Left hindlimb (tissue), 1 donor: ENCODE data around the gene AIMP1.

ENCODE experiments used
- DNase-seq: peaks from one replicate; pipeline ENCODE4 v3.0.0-alpha.2; 2018

The AIMP1 gene

DNA sequence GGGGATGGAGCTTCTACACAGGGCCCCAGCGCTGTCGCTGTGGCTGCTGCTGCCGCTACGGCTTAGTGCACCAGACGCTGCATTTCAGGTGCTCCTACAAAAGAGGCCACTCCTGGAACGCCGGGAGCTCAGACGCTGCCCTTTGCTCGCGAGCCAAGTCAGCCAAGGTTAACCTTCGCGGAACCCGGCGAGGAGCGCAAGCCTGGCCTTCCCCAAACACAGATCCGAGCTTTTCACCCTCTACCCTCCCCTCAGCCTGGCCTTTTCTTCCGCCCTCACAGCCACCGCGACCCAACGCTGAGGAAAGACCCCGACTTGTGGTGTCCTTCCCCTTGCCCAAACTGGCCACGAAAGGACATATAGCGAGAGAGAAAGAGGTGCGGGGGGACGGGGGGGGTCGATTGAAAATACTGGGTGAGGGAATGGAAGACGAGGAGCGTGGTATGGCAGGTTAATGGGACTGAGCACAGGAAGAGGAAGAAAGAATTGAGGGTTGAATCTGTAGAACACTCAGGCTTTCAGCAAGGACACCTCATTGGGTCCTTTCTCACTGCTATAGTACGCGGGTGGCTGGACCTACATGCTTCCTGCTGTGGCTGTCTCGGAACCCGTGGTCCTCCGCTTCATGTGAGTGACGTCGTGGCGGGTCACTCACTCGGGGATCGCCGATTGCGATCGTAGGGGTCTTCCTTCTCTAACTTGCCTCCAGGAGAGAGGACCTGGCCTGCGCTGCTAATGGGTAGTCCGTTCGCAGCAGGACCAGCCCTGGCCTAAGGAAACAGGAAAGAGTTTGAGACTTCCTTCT is at the start of gene AIMP1, which contains the start of gene TBCK:
Gene AIMP1 (plus strand): TSS at position 583 of the 805 bp plus-strand sequence. CDS start 8,460 bp downstream, outside the sequence.
Gene TBCK (minus strand): TSS at position 242 of the 805 bp plus-strand sequence. CDS start 7,249 bp downstream, outside the sequence.
- peak; percentile 95 for DNase-seq

DNA sequence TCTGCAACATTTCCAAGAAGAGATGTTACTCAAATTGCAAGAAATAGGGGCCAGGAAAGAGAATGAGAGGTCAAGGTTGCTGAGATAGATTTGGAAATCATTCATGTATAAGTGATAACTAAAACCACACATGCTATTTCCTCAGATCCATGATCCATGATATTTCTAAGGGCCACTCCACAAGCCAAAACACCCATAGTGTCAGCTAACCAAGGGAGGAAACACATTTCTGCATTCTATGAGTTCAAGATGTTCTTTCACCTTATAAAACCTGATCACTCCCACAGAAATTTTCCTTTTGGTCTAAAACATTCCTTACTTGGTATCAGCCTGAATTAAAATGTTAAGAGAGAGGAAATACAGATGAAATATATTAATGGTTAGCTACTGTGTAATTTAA is 47.6 kb upstream of the AIMP1 start:
- no peak for DNase-seq

DNA sequence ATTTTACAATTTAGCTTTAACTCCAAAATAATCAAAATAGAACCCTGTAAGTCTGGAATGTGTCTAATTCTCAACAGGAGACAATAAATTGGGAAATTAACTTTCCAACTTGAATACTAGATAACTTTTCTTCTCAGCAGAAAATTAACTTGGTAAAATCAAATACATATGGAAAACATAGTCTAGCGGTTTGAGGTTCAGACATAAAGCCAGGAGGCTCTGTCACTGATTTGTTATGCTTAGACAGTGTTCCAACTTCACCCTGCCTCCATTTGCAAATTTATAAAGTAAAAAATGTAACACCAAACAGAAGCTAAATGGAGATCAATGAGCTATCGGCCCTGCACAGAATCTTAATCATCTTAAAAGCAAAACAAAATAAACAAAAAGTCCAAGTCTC is 46.6 kb upstream of the AIMP1 start:
- no peak for DNase-seq

DNA sequence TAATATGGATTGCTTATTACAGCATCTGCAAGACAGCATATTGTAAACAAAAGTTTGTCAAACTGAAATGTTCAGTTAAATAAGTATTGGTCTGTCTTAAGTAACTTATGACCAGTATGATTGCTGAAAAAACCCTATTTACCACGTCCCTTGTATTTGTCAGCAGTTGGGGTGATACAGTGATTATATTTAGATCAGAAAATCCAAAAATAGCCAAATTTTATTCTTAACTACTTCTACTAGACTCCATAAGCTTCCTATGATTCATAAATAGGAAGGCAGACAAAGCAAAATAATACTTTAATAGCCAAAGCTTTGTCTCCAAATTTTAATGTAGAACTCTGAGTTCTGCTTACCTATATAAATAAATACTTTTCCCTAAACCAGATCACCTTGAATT is 45.6 kb upstream of the AIMP1 start:
- DNase-seq: no peak

DNA sequence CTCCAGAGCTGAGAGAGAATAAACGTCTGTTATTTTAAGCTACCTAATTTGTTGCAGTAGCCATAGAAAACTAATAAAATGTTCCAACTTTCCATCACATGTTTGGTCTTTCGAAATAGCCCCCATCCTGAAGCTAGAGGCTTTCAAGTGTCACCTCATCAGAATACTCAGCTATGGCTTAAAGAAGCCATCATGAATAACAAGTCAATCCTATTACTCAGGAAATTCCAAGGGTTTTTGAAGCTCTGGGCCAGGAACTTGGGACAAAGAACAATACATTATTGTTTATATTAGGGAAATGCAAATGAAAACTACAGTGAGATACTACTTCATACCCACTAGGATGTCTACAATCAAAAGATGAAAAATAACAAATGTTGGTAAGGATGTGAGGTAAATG is 42.5 kb upstream of the AIMP1 start:
- no peak for DNase-seq

DNA sequence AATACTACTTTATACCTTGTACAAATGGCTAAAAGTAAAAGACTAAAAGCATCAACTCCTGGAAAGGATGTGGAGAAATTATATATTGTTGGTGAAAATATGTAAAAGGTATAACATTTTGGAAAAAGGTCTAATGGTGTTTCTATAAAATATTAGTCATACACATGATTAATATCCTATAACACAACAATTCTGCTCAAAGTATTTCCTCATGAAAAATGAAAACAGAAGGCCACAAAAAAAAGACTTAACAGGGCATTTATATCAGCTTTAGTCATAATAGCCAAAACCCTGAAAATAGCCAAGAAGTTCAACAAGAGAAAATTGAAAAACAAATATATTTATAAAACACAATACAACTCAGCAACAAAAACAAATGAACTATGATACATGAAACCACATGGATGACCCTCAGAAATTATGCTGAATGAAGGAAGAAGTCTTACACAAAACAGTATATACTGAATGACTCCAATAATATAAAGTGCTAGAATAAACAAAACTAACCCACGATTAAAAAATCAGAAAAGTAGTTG is 39.1 kb upstream of the AIMP1 start:
- DNase-seq: no peak

DNA sequence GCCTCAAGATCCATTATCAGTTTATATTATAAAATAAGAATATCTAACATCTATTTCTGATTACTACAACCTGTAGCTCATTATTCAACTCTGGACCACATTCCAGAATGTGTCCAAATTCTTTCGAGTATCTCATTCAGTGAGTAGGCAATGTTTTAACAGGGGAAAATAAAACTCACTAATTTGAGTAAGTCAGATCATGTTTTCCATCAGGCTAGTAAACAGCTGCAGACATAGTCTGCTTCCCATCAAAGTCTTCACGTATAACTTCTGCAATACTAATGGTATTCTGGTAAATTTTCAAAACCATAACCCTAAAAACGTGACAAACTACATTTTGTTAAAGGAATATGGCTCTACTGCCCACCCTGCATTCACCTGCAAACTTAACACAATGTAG is 32.1 kb upstream of the AIMP1 start:
- DNase-seq: no peak

DNA sequence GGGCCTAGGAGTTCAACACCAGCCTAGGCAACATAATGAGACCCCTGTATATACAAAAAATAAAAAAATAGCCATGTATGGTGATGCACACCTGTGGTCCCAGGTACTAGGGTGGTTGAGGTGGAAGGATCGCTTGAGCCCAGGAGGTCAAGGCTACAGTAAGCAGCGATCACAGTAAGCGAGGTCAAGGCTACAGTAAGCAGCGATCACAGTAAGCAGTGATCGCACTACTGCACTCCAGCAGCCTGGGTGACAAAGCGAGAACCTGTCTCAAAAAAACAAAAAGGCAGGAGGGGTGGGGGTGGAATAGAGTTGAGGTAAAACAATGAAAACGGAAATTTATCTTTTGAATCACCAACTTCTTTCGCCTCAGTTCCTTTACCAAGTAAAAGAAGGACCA is 29.7 kb upstream of the AIMP1 start:
- no peak for DNase-seq

DNA sequence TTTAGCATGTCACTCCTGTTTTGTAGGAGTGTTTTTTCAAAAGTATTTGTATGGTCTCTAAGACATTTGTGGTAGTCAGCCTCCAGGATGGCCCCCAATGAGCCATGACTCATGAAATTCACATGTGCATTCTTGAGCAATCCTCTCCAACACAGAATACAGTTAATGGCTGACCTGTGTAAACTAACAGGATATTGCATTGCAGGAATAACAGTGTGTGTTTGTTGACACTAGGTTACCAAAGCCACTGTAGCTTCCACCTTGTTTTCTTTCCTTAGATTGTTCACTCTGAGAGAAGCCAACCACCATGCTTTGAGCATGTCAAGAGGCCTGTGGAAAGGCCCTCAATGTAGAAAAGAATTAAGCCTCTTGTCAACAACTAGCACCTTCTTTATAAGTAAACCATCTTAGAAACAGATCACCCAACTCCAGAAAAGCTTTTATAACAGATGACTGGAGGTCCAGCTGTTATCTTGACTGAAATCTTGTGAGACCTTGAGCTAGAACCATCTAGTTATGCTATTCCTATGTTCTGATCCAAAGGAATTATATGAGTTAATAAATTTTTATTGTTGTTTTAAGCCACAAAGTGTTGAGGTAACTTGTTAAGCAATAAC is 28.9 kb upstream of the AIMP1 start:
- DNase-seq: no peak

DNA sequence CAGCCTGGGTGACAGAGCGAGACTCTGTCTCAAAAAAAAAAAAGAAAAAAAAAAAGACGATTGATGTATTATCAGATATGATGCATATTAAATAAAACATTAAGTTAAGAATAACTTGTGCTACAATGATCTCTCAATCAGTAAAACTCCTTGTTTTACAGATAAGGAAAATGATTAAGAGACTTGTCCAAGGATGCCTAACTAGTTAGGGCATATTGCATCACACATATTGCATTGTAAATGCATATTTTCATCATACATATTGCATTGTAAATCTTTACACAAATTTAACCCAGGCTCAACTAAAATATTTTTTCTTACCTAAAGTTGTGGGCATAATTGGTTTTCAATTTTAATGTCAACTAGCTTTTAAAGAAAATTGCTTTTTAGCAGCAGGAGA is 26.6 kb upstream of the AIMP1 start:
- no peak for DNase-seq

DNA sequence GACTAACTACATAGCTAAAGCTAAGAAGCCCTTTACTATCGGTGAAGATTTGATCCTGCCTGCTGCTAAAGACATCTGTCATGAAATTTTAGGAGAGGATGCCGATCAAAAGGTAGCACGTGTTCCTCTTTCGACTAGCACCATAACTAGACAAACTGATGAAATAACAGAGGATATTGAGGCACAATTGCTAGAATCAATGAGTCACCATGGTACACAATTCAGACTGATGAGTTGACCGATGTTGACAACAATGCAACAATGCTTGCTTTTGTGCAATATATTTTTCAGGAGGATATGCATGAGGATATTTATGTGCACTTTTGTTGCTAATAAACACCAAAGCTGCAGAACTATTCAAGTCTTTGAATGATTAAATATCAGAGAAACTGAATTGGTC is 24.7 kb upstream of the AIMP1 start:
- DNase-seq: no peak

DNA sequence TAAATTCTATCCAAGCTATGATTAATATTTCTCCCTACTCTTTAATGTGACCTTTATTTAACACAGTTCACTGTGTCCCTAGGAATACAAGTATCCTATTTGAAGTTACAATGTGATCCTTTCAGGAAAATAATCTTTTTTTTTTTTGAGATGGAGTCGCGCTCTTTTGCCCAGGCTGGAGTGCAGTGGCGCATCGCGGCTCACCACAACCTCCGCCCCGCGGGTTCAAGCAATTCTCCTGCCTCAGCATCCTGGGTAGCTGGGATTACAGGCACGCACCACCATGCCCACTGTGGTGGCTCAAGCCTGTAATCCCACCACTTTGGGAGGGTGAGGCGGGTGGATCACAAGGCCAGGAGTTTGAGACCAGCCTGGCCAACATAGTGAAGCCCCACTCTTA is 22.3 kb upstream of the AIMP1 start:
- no peak for DNase-seq

DNA sequence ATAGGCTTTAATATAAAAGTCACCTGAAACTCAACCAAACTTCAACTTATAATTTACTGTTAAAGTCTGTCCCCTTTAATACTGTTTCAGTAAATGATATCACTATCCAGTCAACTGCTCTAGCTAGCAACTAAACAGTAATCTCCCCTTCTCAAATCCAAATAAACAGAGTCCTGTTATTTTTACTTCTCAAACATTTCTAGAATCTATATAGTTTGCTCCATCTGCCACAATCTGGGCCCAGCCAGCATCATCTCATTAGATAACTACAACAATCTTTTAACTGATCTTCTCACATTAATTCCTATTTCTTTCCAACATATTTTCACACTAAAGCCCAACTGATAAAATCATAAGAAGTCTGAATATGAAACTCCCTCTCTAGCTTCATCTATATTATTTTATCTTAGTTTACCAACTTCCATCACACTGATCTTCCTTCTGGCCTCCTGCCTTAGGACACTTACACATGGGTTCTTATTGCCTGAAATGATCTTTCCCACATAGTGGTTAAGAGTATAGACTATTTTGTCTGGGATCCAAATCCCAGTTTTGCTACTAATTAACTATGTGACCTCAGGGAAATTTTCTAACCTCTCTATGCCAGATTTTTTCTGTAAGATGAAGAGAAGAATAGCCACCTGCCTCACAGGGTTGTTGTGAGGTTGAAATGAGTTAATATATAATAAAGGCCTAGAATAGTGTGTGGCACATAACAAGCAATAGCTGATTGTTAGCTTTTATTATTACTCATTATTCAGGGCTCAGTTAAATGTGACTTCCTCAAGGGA is 18.9 kb upstream of the AIMP1 start:
- DNase-seq: no peak

DNA sequence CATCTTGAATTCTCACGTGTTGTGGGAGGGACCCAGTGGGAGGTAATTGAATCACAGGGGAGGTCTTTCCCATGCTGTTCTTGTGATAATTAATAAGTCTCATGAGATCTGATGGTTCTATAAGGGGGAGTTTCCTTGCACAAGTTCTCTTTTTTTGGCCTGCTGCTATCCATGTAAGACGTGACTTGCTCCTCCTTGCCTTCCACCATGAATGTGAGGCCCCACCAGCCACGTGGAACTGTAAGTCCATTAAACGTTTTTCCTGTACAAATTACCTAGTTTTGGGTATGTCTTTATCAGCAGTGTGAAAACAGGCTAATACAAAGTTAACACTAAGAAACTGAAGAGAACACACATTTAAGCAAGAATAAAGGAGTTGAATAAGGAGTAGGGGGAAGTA is 16.4 kb upstream of the AIMP1 start:
- no peak for DNase-seq

DNA sequence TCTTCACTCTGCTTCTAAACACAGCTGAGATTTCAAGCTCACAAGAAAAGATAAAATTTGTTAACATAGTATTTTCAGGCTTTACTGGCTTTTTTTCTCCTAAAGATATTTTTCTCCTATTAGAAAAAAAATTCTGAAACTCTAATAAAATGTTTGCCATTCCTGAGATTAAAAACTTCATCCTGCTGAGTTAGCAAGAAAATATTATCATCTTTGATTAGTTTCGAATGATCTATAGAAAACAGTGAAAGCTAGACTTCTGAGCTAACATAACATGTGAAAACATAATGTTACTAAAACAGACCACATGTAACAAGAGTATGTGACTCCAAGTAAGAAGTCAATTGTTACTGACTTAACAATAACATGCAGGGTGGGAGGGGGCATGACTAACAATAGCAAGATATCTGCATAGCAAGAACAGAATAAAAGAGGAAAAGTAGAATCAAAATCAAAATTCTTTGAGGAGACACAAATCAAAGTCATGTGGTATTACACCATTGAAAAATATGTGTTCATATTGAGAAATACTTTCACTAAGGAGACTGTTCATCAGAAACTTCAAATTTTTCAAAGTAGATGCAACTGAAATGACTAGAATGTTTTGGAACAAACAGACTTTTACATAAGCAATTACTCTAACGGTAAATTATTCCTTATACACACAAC is 14.8 kb upstream of the AIMP1 start:
- no peak for DNase-seq

DNA sequence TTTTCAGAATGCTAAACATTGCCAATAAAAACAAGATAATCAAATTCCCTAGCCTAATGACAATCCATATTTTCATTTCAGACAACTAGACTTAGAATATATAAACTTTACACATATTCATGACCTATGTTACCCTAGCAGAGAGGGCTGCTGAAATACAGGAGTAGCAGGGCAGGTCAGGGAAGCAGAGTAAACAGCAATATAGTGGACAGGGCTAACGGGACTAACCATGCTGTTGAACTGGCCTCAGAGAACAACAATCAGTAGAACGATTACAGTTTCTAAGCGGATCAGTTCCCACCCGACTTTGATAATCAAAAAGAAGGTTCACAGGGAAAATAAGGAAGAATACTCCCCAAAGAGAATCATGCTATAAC is 14.3 kb upstream of the AIMP1 start:
- DNase-seq: no peak

DNA sequence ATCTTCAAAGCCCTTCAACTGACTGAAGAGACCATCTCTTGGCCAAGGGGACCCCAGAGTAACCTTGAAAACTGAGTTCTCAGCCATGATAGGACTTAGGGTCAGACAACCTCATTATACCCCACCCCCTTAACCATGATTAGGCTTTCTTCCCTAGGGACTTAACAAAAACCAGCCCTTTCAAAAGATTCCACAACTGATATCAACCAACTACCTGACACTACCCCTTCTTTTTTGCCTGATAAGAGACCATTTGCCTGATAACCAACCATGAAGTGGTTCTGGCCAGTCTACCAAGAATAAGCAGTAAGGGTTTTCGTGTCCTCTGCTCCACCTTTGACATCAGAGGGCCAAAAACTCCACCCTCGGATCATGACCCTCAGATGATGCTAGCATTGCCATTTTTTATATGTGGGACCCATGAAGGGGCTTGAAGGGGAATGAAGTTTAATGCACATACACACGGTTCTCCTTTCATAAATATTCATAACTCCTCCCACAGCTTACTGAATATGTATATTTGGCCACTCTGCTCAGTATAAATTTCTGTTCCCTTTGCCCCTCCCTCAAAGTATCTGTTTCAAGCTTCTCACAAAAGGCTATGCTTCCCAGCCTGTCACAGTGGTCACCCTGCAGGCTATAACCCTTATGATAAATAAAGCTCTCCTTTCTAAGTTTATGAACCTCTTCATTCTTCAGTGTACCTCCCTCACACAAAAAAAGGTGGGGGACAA is 12.6 kb upstream of the AIMP1 start:
- DNase-seq: no peak

DNA sequence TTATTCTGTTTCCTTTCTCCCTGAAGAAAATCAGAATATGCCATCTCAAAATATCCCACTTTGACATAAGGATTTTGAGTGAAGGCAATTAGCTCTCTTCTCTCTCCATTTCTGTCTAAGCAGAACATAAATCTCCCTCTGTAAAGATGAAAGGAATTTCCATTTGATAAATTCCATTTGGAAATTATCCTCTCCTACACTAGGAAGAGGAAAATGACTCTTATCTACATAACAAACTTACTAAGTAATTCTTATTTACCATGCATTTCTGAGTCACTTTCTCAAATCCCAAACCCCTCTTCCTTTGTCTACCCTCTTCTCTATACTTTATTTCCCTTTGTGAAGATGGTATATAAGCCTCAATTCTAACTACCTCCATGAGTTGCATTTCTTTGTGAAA is 11.7 kb upstream of the AIMP1 start:
- no peak for DNase-seq

DNA sequence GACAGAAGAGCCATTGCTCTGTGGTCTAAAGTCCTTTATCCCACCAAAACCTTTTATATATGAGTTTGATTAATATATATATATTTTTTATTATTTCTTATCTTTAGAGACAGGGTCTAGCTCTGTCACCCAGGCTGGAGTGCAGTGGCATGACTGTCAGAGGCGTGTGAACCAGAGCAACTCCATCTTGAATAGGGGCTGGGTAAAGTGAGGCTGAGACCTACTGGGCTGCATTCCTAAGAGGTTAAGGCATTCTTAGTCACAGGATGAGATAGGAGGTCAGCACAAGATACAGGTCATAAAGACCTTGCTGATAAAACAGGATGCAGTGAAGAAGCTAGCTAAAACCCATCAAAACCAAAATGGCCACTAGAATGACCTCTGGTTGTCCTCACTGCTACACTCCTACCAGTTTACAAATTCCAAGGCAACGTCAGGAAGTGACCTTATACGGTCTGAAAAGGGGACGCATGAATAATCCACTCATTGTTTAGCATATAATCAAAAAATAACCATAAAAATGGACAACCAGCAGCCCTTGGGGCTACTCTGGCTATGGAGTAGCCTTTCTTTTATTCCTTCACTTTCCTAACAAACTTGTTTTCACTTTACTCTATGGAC is 10.8 kb upstream of the AIMP1 start:
- no peak for DNase-seq

DNA sequence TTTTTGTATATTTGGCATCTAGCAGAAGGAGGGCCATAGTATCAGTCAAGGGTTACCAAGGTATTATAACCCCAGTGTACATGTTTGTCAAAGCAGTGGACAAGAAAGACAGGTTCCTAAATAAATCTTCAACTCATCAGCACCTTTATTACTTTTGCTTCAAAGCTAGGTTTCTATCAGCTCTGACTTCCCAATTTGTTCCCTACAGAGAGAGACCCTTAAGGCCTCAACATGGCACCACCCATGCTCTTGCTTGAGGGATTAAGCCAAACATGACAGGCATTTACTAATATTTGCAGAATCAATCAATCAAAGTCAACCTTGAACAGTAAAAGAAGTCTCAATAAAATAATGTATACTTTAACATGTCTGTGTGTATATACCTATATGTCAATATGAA is 9.8 kb upstream of the AIMP1 start:
- DNase-seq: no peak

DNA sequence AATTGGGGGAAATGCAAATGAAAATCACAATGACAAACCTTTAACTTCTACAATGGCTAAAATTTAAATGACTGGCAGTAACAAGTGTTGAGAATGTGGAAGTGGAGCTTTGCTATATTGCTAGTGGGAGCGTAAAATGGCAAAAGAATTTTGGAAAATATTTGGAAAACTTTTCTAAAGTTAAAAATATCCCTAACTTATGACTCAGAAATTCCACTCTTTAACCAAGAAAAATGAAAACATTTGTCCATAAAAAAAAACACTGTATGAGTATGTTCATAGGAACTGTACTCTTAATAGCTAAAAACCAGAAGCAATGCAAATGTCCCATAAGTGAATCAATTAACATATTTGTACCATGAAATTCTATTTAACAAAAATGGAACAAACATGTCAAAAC is 4.0 kb upstream of the AIMP1 start:
- DNase-seq: no peak

DNA sequence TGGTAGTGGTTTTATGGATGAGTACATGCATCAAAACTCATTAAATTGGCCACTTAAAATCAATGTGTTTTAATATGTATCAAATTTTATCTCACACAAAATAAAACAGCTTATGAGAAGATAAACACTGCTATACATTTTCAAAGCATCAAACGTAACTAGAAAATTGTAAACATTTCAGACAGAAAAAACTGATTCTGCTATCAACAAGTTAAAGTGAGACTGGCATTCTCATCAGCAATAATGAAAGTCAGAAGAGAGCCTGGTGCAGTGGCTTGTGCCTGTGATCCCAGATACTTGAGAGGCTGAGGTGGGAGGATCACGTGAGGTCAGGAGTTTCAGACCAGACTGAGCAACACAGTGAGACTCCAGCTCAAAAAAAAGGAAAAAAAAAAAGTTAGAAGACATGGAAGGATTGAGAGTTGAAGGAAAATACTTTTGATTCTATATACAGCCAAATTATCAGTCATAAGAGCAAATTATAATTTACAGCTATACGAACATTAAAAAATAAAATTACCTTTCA is 3.3 kb upstream of the AIMP1 start:
- DNase-seq: no peak
